IMR-90 (cell line): ENCODE measurements around the gene L3MBTL4. TPM values are rescaled to one million over a fixed set of nuclear protein-coding genes. Genes with fewer than 3 reads are reported as not detected.

ENCODE experiments used
- ATAC-seq: fragments of 200-7000 bp; cut with Tn5 transposase; 2 replicates; pipeline ENCODE4 v1.9.1; 2020; ENCODE audit warnings: low read depth, mild to moderate bottlenecking, moderate library complexity
- BruUV-seq: library from RNA; stranded (reverse); fragments of 400-500 nt; replicated peaks from 2 replicates; lab custom pipeline; 2021; lab: Mats Ljungman, UMichigan
- CTCF ChIA-PET: fragments of 300-600 bp; formaldehyde crosslinking; extraction: SDS; loops from one replicate; lab custom pipeline; 2021; ENCODE audit warnings: antibody characterized with exemption; lab: Yijun Ruan, JAX
- POLR2A ChIA-PET: fragments of 300-600 bp; sonication (Branson Sonifier 250); formaldehyde crosslinking; loops from one replicate; lab custom pipeline; 2022; ENCODE audit warnings: antibody characterized with exemption; ENCODE audit not compliant: unreplicated experiment; lab: Charles Lee
- DNase-seq: peaks from one replicate; pipeline ENCODE4 v3.0.0; 2013
- H2AFZ ChIP-seq: replicated peaks from 2 replicates; pipeline ENCODE3; 2013; ENCODE audit warnings: low read length, mild to moderate bottlenecking; ENCODE audit not compliant: poor library complexity
- H2AK5ac ChIP-seq: 2 replicates; pipeline ENCODE4 v1.6.1; 2013; ENCODE audit warnings: low read depth, low read length, inconsistent platforms
- H2AK9ac ChIP-seq: replicated peaks from 2 replicates; pipeline ENCODE3; 2013; ENCODE audit warnings: mild to moderate bottlenecking, low read depth, low read length, moderate library complexity; ENCODE audit not compliant: poor library complexity
- H2BK120ac ChIP-seq: 2 replicates; pipeline ENCODE4 v1.6.1; 2013; ENCODE audit warnings: low read depth, low read length, inconsistent platforms
- H2BK15ac ChIP-seq: 3 replicates; pipeline ENCODE4 v1.6.1; 2013; ENCODE audit warnings: low read depth, low read length, inconsistent platforms
- H2BK20ac ChIP-seq: 2 replicates; pipeline ENCODE4 v1.6.1; 2013; ENCODE audit warnings: low read depth, mild to moderate bottlenecking, inconsistent platforms, low read length, moderate library complexity
- H2BK5ac ChIP-seq: 2 replicates; pipeline ENCODE4 v1.6.1; 2013; ENCODE audit warnings: mild to moderate bottlenecking, low read depth, low read length, inconsistent platforms; ENCODE audit not compliant: poor library complexity, severe bottlenecking
- H3K14ac ChIP-seq: replicated peaks from 2 replicates; pipeline ENCODE4 v1.6.1; 2013; ENCODE audit warnings: low read depth, low read length, inconsistent platforms
- H3K18ac ChIP-seq: 2 replicates; pipeline ENCODE4 v1.6.1; 2013; ENCODE audit warnings: low read depth, low read length, control low read depth
- H3K23ac ChIP-seq: 2 replicates; pipeline ENCODE4 v1.6.1; 2013; ENCODE audit warnings: low read depth, low read length, inconsistent platforms
- H3K27ac ChIP-seq: 2 replicates; pipeline ENCODE4 v1.5.1; 2013; ENCODE audit warnings: mild to moderate bottlenecking, control low read depth, low read length; ENCODE audit not compliant: insufficient read depth
- H3K27me3 ChIP-seq: 2 replicates; pipeline ENCODE4 v1.6.1; 2013; ENCODE audit warnings: low read length; ENCODE audit not compliant: control insufficient read depth, insufficient read depth
- H3K36me3 ChIP-seq: 2 replicates; pipeline ENCODE4 v1.6.1; 2013; ENCODE audit warnings: low read length, mixed read lengths; ENCODE audit not compliant: control insufficient read depth, insufficient read depth
- H3K4ac ChIP-seq: 2 replicates; pipeline ENCODE4 v1.6.1; 2013; ENCODE audit warnings: low read depth, low read length, inconsistent platforms
- H3K4me1 ChIP-seq: 2 replicates; pipeline ENCODE4 v1.6.1; 2013; ENCODE audit warnings: low read length, mixed read lengths; ENCODE audit not compliant: control insufficient read depth, insufficient read depth
- H3K4me2 ChIP-seq: 2 replicates; pipeline ENCODE4 v1.6.1; 2013; ENCODE audit warnings: low read depth, mild to moderate bottlenecking, control low read depth, low read length, moderate library complexity
- H3K4me3 ChIP-seq: 2 replicates; pipeline ENCODE4 v1.5.1; 2013; ENCODE audit warnings: low read depth, mild to moderate bottlenecking, control low read depth, low read length, moderate library complexity; ENCODE audit not compliant: insufficient read depth
- H3K56ac ChIP-seq: 2 replicates; pipeline ENCODE4 v1.6.1; 2013; ENCODE audit warnings: low read length, inconsistent platforms; ENCODE audit not compliant: insufficient read depth; ENCODE audit errors: extremely low read depth
- H3K79me1 ChIP-seq, 2 experiments: 2 replicates each; pipeline ENCODE4 v1.6.1; 2013; ENCODE audit warnings: low read length in 2 of 2, inconsistent platforms in 1 of 2, low read depth in 1 of 2
- H3K9ac ChIP-seq: 2 replicates; pipeline ENCODE4 v1.6.1; 2013; ENCODE audit warnings: low read depth, low read length, control low read depth
- H3K9me1 ChIP-seq: 2 replicates; pipeline ENCODE4 v1.6.1; 2013; ENCODE audit warnings: low read length, inconsistent platforms; ENCODE audit not compliant: insufficient read depth
- H3K9me3 ChIP-seq: 2 replicates; pipeline ENCODE4 v1.6.1; 2013; ENCODE audit warnings: low read length; ENCODE audit not compliant: control insufficient read depth, insufficient read depth
- H4K20me1 ChIP-seq: 2 replicates; pipeline ENCODE4 v1.6.1; 2013; ENCODE audit warnings: low read length, inconsistent platforms; ENCODE audit not compliant: insufficient read depth
- H4K5ac ChIP-seq: 2 replicates; pipeline ENCODE4 v1.6.1; 2013; ENCODE audit warnings: mild to moderate bottlenecking, low read depth, low read length, control low read depth
- H4K8ac ChIP-seq, 2 experiments: 2 replicates each; pipeline ENCODE4 v1.6.1; 2013; ENCODE audit warnings: low read depth in 2 of 2, low read length in 2 of 2, control low read depth in 1 of 2, inconsistent platforms in 1 of 2
- H4K91ac ChIP-seq: 2 replicates; pipeline ENCODE4 v1.6.1; 2013; ENCODE audit warnings: low read depth, low read length, inconsistent platforms; ENCODE audit not compliant: insufficient read depth
- BHLHE40 ChIP-seq: fragments of 150-350 bp; IDR thresholded peaks from 2 replicates; pipeline ENCODE4 v1.6.1; 2016; ENCODE audit warnings: mild to moderate bottlenecking, low read depth, low read length
- MAFK ChIP-seq: IDR thresholded peaks from 2 replicates; pipeline ENCODE4 v1.6.1; 2012; ENCODE audit warnings: low read depth, low read length, improper control_type of control experiment
- POLR2A ChIP-seq: IDR thresholded peaks from 2 replicates; pipeline ENCODE4 v1.6.1; 2012; ENCODE audit warnings: mild to moderate bottlenecking, low read depth, low read length
- RCOR1 ChIP-seq: IDR thresholded peaks from 2 replicates; pipeline ENCODE4 v1.6.1; 2012; ENCODE audit warnings: mild to moderate bottlenecking, low read length, improper control_type of control experiment; ENCODE audit not compliant: insufficient replicate concordance
- WGBS, 2 experiments: methylation state at CpG; one replicate each; pipeline versions ENCODE4 v1.1.5 to v1.1.7; 2013; ENCODE audit warnings: missing lambda C conversion rate in 2 of 2; ENCODE audit not compliant: insufficient read length in 1 of 2; ENCODE audit errors: extremely low coverage in 2 of 2; 5-methylcytosine and 5-hydroxymethylcytosine counted together
- dilution Hi-C: fragments of 300-500 bp; cut with HindIII; formaldehyde crosslinking; loops from one replicate; pipeline ENCODE4 v1.14.3; 2018; ENCODE audit warnings: low sequenced_read_pairs; ENCODE audit not compliant: unreplicated experiment
- in situ Hi-C: fragments of 300-500 bp; cut with MboI; formaldehyde crosslinking; loops from 3 replicates; pipeline ENCODE4 v1.14.3; 2019; ENCODE audit warnings: low sequenced_read_pairs, inconsistent platforms, mixed read lengths
- intact Hi-C: fragments of 100-400 bp; cut with micrococcal nuclease; formaldehyde crosslinking; loops from 2 replicates; pipeline ENCODE4 v1.10.0; 2022
- polyA plus RNA-seq, 3 experiments: library from polyadenylated mRNA; depleted of rRNA; stranded (reverse); fragments of >200 nt; gene quantifications; 2 replicates each; pipeline ENCODE4 v1.2.3, GENCODE V29; 2012; ENCODE audit warnings: low replicate concordance in 1 of 3
- total RNA-seq: library from RNA; depleted of rRNA; stranded (reverse); fragments of >200 nt; gene quantifications from 2 replicates; pipeline ENCODE4 v1.2.3, GENCODE V29; 2012
- TF ChIP-seq, protein P1 (sequence below): fragments of 150-350 bp; IDR thresholded peaks from 2 replicates; pipeline ENCODE4 v1.6.1; 2017; ENCODE audit warnings: mild to moderate bottlenecking, antibody characterized with exemption, low read length, low read depth

L3MBTL4 gene
- total and polyA plus RNA-seq, 2 of the 4 experiments (the other 2 are of a cell fraction): under 0.01 to 0.02 TPM

DNA sequence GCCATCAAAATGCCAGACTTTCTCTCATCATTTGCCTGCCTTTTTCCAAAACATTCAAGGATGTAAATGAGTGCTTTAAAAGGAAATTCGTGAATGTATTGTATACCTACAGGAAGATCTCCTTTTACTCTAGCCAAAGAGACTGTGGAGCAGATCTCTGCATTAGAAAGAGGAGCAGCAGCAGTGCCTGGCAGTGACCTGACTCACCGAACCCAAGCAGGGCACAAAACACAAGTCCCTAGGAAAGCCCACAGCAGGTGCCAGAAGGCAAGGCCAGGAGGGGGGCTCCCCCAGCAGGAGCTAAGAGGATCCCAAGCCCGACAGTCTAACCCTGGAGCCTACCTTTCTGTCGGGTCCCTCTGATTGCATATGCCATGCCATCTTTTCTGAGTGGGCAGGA is 47.9 kb downstream of the L3MBTL4 start:
- Histone ChIP-seq H2AK5ac (no peak overlapping the region), H4K20me1 (no peaks in the 10 kb centered on the region), H2AK9ac (no peak overlapping the region), H2BK15ac (no peak overlapping the region), H2BK20ac (no peak overlapping the region), H3K23ac (no peak overlapping the region), H3K4me1 (no peaks in the 10 kb centered on the region), H3K27ac (no peak overlapping the region), H3K4me3 (no peak overlapping the region), H3K9me3 (no peaks in the 10 kb centered on the region), H2AFZ (no peak overlapping the region), H4K91ac (no peak overlapping the region), H3K36me3 (no peaks in the 10 kb centered on the region), H2BK5ac (no peak overlapping the region), H3K4me2 (no peak overlapping the region), H3K27me3 (no peaks in the 10 kb centered on the region; the same call in 1 of the 2 replicates), H3K79me1 (no peaks in the 10 kb centered on the region), H3K14ac (no peak overlapping the region), H4K5ac (no peak overlapping the region), H3K56ac (no peak overlapping the region), H3K9me1 (no peaks in the 10 kb centered on the region), H4K8ac (no peak overlapping the region), H2BK120ac (no peak overlapping the region), H3K18ac (no peak overlapping the region), H3K4ac (no peak overlapping the region), H3K9ac (no peak overlapping the region)
- TF ChIP-seq POLR2A (no peak), MAFK (no peak), BHLHE40 (no peak), RCOR1 (no peak)
- TF ChIP-seq, protein P1, sequence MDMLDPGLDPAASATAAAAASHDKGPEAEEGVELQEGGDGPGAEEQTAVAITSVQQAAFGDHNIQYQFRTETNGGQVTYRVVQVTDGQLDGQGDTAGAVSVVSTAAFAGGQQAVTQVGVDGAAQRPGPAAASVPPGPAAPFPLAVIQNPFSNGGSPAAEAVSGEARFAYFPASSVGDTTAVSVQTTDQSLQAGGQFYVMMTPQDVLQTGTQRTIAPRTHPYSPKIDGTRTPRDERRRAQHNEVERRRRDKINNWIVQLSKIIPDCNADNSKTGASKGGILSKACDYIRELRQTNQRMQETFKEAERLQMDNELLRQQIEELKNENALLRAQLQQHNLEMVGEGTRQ: no peak
- POLR2A ChIA-PET: no interaction called here
- DNase-seq: no peak
- dilution Hi-C loops: no loop called here
- no TSS peak for BruUV-seq
- CTCF ChIA-PET: no interaction called here
- no CpG with 5 or more reads among the region's 4 CpGs for WGBS, 2 experiments
- intact Hi-C loops: no loop called here
- no peak for ATAC-seq
- in situ Hi-C loops: no loop called here
